ENCODE results near the gene SS18L1.

- TF ChIP-seq CTCF (IDR thresholded peaks at IDR 0.05; ENCODE audit: insufficient read depth, low read length, poor library complexity, severe bottlenecking) (no peak), EZH2phosphoT487 (conservative IDR thresholded peaks at IDR 0.05; ENCODE audit: low read length) (no peak)
Observed at GRCh38 chr20:62214067-62214466, 70.5 kb downstream of the SS18L1 start.

Data from SU-DHL-6 (cell line).